ENCODE results near the gene ZNF473.

GRCh38 chr19:49999371-50000010 lies 26.3 kb upstream of the ZNF473 start:
- no peak for TF ChIP-seq YY1 (IDR thresholded peaks at IDR 0.05; ENCODE audit: insufficient read depth, insufficient read length)
- TF ChIP-seq ZNF274 (IDR thresholded peaks at IDR 0.05; ENCODE audit: low read depth, low read length) = no peak
- TF ChIP-seq SUZ12 (IDR thresholded peaks at IDR 0.05; ENCODE audit: extremely low read depth, insufficient read depth, insufficient read length) = no peak

Measured in NT2/D1 (cell line).